ENCODE data around the gene DGCR6.
"Not testable (repeated sequence)": the region's sequence is repeated elsewhere in the genome, so short reads cannot be mapped to it uniquely, and the experiment has no call there.

DNA sequence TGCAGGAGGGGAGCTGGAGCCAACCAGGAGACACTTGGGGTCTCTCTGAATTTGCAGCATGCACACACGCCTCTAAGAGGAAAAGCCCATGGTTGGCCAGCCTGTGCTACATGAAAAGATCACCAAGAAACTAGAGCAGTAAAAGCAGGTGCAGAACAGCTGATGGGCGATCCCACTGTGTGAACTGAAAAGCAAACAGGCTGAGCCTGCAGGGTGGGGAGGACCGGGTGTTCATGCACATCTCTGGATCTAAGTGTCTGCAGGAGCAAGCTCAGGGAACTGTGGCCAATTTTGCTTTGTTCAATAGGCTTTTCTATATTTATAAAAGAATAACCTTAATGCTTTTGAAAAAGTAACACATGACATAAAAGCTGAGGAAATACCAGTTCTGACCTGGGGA is 11.7 kb downstream of the DGCR6 start:
- TF ChIP-seq, protein P1, sequence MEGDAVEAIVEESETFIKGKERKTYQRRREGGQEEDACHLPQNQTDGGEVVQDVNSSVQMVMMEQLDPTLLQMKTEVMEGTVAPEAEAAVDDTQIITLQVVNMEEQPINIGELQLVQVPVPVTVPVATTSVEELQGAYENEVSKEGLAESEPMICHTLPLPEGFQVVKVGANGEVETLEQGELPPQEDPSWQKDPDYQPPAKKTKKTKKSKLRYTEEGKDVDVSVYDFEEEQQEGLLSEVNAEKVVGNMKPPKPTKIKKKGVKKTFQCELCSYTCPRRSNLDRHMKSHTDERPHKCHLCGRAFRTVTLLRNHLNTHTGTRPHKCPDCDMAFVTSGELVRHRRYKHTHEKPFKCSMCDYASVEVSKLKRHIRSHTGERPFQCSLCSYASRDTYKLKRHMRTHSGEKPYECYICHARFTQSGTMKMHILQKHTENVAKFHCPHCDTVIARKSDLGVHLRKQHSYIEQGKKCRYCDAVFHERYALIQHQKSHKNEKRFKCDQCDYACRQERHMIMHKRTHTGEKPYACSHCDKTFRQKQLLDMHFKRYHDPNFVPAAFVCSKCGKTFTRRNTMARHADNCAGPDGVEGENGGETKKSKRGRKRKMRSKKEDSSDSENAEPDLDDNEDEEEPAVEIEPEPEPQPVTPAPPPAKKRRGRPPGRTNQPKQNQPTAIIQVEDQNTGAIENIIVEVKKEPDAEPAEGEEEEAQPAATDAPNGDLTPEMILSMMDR (IDR thresholded peaks at IDR 0.05) = not testable (repeated sequence)
- TF ChIP-seq POLR2A, POLR2AphosphoS5, EP300 (IDR thresholded peaks at IDR 0.05): not testable (repeated sequence)
